Measurements from ENCODE around the gene CEACAM19.
"Not testable (repeated sequence)": the region's sequence is repeated elsewhere in the genome, so short reads cannot be mapped to it uniquely, and the experiment has no call there.

DNA sequence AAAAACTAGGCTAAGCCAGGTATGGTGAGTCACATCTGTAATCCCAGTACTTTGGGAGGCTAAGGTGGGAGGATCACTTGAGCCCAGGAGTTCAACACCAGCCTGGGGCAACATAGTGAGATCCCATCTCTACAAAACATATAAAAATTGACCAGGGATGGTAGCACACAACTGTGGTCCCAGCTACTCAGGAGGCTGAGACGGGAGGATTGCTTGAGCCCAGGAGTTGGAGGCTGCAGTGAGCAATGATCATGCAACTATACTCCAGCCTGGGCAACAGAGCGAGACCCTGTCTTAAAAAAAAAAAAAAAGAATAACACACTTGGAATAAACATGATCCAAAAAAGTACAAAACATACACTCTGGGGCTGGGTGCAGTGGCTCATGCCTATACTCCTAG lies 1.3 kb upstream of the CEACAM19 start:
- not testable (repeated sequence) for TF ChIP-seq TAF1 (IDR thresholded peaks at IDR 0.05; ENCODE audit: borderline replicate concordance, low read depth, low read length); POLR2A (IDR thresholded peaks at IDR 0.05; ENCODE audit: low read depth, low read length); POLR2AphosphoS5 (IDR thresholded peaks at IDR 0.05; ENCODE audit: low read depth, low read length)
